ENCODE measurements around the gene FOXRED1.

GRCh38 chr11:126282736-126283591, 14.0 kb downstream of the FOXRED1 start, which contains the start of gene TIRAP:
- no peak for TF ChIP-seq POLR2A (IDR thresholded peaks at IDR 0.05)
- TF ChIP-seq, protein P1, sequence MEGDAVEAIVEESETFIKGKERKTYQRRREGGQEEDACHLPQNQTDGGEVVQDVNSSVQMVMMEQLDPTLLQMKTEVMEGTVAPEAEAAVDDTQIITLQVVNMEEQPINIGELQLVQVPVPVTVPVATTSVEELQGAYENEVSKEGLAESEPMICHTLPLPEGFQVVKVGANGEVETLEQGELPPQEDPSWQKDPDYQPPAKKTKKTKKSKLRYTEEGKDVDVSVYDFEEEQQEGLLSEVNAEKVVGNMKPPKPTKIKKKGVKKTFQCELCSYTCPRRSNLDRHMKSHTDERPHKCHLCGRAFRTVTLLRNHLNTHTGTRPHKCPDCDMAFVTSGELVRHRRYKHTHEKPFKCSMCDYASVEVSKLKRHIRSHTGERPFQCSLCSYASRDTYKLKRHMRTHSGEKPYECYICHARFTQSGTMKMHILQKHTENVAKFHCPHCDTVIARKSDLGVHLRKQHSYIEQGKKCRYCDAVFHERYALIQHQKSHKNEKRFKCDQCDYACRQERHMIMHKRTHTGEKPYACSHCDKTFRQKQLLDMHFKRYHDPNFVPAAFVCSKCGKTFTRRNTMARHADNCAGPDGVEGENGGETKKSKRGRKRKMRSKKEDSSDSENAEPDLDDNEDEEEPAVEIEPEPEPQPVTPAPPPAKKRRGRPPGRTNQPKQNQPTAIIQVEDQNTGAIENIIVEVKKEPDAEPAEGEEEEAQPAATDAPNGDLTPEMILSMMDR (IDR thresholded peaks at IDR 0.05): no peak

Data from lower leg skin (tissue), 3 donors.